Measurements from ENCODE around the gene PSD4.

- TF ChIP-seq CTCF (IDR thresholded peaks at IDR 0.05) (no peak), POLR2AphosphoS5 (IDR thresholded peaks at IDR 0.05) (no peak)
These were observed 45.3 kb downstream of the PSD4 start for GRCh38 chr2:113219092-113219441.
